Thymus (tissue), 11 donors: ENCODE data around the gene ZFYVE28. TPM values are rescaled to one million over a fixed set of nuclear protein-coding genes. Genes with fewer than 3 reads are reported as not detected.

Experiments used
- DNase-seq, 9 donors: peaks; one replicate each; pipeline ENCODE4 v3.0.0-alpha.2; 2013; ENCODE audit warnings: low spot score in 9 of 9, low read depth in 6 of 9, missing footprints in 1 of 9
- H3K27ac ChIP-seq, 2 donors: one replicate each; pipeline ENCODE4 v1.5.1; 2013; ENCODE audit warnings: control low read depth in 1 of 2, low read depth in 1 of 2, low read length in 1 of 2, mild to moderate bottlenecking in 1 of 2, moderate library complexity in 1 of 2
- H3K27me3 ChIP-seq, 2 donors: one replicate each; pipeline ENCODE4 v1.5.1; 2013; ENCODE audit warnings: low read length in 1 of 2; ENCODE audit not compliant: control insufficient read depth in 2 of 2, insufficient read depth in 1 of 2
- H3K36me3 ChIP-seq, 2 donors: one replicate each; pipeline ENCODE4 v1.5.1; 2013; ENCODE audit warnings: low read length in 1 of 2, mild to moderate bottlenecking in 1 of 2, moderate library complexity in 1 of 2; ENCODE audit not compliant: control insufficient read depth in 2 of 2, insufficient read depth in 2 of 2
- H3K4me1 ChIP-seq, 2 donors: one replicate each; pipeline ENCODE4 v1.5.1; 2013; ENCODE audit warnings: low read length in 2 of 2; ENCODE audit not compliant: control insufficient read depth in 2 of 2, insufficient read depth in 2 of 2
- H3K4me3 ChIP-seq, 2 donors: one replicate each; pipeline ENCODE4 v1.5.1; 2013; ENCODE audit warnings: low read length in 2 of 2, control low read depth in 1 of 2, mild to moderate bottlenecking in 1 of 2
- H3K9me3 ChIP-seq, 2 donors: one replicate each; pipeline ENCODE4 v1.5.1; 2013; ENCODE audit warnings: low read length in 1 of 2, mild to moderate bottlenecking in 1 of 2; ENCODE audit not compliant: control insufficient read depth in 2 of 2, insufficient read depth in 1 of 2
- WGBS: extraction: QIAGEN DNeasy Blood & Tissue Kit; methylation state at CpG from one replicate; pipeline ENCODE4 v1.1.7; 2013; 5-methylcytosine and 5-hydroxymethylcytosine counted together
- polyA plus RNA-seq: library from polyadenylated mRNA; stranded (reverse); fragments of 200-250 nt; gene quantifications from one replicate; pipeline ENCODE4 v1.2.3, GENCODE V29; 2013
- total RNA-seq: library from RNA; stranded (reverse); fragments of 120-200 nt; gene quantifications from one replicate; pipeline ENCODE4 v1.2.4, GENCODE V29; 2013
- donor health status: healthy.

ZFYVE28 gene
- total and polyA plus RNA-seq, 2 donors: 2.8 to 7.8 TPM

- 96% methylated on average over 28 of the region's 28 CpGs for WGBS
- H3K27ac ChIP-seq: no peak overlapping the region
- H3K36me3 ChIP-seq: no peaks in the 10 kb centered on the region
- no peak for DNase-seq
- H3K4me1 ChIP-seq: peaks cover under 1 to 28% of the 10 kb centered on the region in 2 donors
- H3K4me3 ChIP-seq: no peak overlapping the region
- peaks cover 0 to 3% of the 10 kb centered on the region in 2 donors for H3K27me3 ChIP-seq
- H3K9me3 ChIP-seq: peaks cover 0 to 18% of the 10 kb centered on the region in 2 donors
Observed at GRCh38 chr4:2302387-2303119, 115.9 kb downstream of the ZFYVE28 start.

GRCh38 chr4:2301806-2302205 is 116.6 kb downstream of the ZFYVE28 start:
- no peak for DNase-seq
- Histone ChIP-seq H3K27me3 (peaks cover 0 to 3% of the 10 kb centered on the region in 2 donors), H3K36me3 (no peaks in the 10 kb centered on the region), H3K4me1 (peaks cover 8 to 35% of the 10 kb centered on the region in 2 donors), H3K4me3 (no peak overlapping the region), H3K9me3 (peaks cover 0 to 16% of the 10 kb centered on the region in 2 donors), H3K27ac (peak overlapping the region in 1 of 2 donors; percentile 51)
- WGBS: 93% methylated on average over 19 of the region's 19 CpGs

GRCh38 chr4:2301225-2301642 is 117.2 kb downstream of the ZFYVE28 start:
- peak overlapping the region in 1 of 2 donors; percentile 55 for H3K27ac ChIP-seq
- H3K27me3 ChIP-seq: peaks cover 0 to 3% of the 10 kb centered on the region in 2 donors
- peaks cover 0 to 13% of the 10 kb centered on the region in 2 donors for H3K9me3 ChIP-seq
- H3K36me3 ChIP-seq: no peaks in the 10 kb centered on the region
- WGBS: 92% methylated on average over 14 of the region's 14 CpGs
- no peak overlapping the region for H3K4me3 ChIP-seq
- peaks cover 14 to 41% of the 10 kb centered on the region in 2 donors for H3K4me1 ChIP-seq
- no peak for DNase-seq

GRCh38 chr4:2300431-2301224 is 117.8 kb downstream of the ZFYVE28 start:
- H3K27me3 ChIP-seq: peaks cover 0 to 3% of the 10 kb centered on the region in 2 donors
- H3K36me3 ChIP-seq: no peaks in the 10 kb centered on the region
- H3K4me1 ChIP-seq: peaks cover 20 to 47% of the 10 kb centered on the region in 2 donors
- peaks cover 0 to 9% of the 10 kb centered on the region in 2 donors for H3K9me3 ChIP-seq
- no peak overlapping the region for H3K4me3 ChIP-seq
- peak overlapping the region in 1 of 2 donors; percentile 55 for H3K27ac ChIP-seq
- 92% methylated on average over 37 of the region's 37 CpGs for WGBS
- peak in 1 of 9 donors; percentile 30 for DNase-seq

- Histone ChIP-seq H3K9me3 (peaks cover 0 to 9% of the 10 kb centered on the region in 2 donors), H3K27me3 (peaks cover 0 to 3% of the 10 kb centered on the region in 2 donors), H3K36me3 (no peaks in the 10 kb centered on the region), H3K4me1 (peaks cover 25 to 55% of the 10 kb centered on the region in 2 donors), H3K27ac (no peak overlapping the region), H3K4me3 (no peak overlapping the region)
- no peak for DNase-seq
- 98% methylated on average over 2 of the region's 2 CpGs for WGBS
Observed at GRCh38 chr4:2299794-2300193, 118.7 kb downstream of the ZFYVE28 start.

DNA sequence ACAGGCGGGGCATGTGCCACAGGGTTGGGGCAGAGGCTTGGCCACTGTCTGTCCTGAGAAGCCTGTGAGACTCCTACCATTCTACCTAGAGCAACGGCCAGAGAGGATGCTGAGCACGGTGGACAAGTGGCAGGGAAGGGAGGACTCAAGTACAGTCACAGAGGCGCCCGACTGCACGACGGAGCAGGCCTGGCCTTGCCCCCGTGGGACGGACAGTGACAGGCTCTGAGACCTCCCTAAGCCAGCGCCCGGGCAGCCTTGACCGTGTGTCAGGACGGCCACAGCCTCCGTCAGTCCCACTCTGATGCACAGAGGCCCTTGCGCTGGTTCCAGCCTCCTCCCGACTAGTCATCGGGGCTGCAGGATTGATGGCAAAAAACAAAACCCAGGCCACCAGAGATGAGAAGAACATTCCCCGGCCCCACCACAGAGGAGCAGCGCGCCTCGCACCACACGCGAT is 119.9 kb downstream of the ZFYVE28 start:
- peaks cover 0 to 5% of the 10 kb centered on the region in 2 donors for H3K9me3 ChIP-seq
- peaks cover 25 to 57% of the 10 kb centered on the region in 2 donors for H3K4me1 ChIP-seq
- H3K27me3 ChIP-seq: peaks cover 0 to 3% of the 10 kb centered on the region in 2 donors
- H3K4me3 ChIP-seq: no peak overlapping the region
- DNase-seq: no peak
- peak overlapping the region in 1 of 2 donors; percentile 36 for H3K27ac ChIP-seq
- H3K36me3 ChIP-seq: no peaks in the 10 kb centered on the region
- WGBS: 93% methylated on average over 23 of the region's 23 CpGs

DNA sequence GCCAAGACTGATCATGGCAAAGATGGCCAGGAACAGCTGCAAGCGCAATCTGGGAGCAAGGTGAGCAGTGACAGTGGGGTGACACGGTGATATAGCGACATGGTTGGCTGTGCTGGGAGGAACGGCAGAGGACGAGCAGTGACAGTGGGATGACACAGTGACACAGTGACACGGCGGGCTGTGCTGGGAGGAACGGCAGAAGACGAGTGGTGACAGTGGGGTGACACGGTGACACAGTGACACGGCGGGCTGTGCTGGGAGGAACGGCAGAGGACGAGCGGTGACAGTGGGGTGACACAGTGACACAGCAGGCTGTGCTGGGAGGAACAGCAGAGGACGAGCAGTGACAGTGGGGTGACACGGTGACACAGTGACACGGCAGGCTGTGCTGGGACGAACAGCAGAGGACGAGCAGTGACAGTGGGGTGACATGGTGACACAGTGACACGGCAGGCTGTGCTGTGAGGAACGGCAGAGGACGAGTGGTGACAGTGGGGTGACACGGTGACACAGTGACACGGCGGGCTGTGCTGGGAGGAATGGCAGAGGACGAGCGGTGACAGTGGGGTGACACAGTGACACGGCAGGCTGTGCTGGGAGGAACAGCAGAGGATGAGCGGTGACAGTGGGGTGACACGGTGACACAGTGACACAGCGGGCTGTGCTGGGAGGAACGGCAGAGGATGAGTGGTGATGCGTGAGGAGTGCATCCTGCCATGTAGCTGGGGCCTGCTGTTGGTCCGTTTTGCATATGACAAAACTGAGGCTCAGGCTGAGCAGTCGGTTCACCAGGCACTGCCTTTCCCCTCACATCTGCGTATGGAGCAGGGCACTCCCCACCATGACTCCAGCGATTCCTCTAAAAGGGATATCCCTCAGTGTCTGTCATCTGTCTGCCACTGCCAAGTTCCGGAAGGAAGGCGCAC is 120.6 kb downstream of the ZFYVE28 start:
- H3K27me3 ChIP-seq: peaks cover 0 to 3% of the 10 kb centered on the region in 2 donors
- no peaks in the 10 kb centered on the region for H3K36me3 ChIP-seq
- no peak overlapping the region for H3K4me3 ChIP-seq
- no peak overlapping the region for H3K27ac ChIP-seq
- H3K4me1 ChIP-seq: peaks cover 25 to 57% of the 10 kb centered on the region in 2 donors
- H3K9me3 ChIP-seq: no peaks in the 10 kb centered on the region
- 91% methylated on average over 40 of the region's 40 CpGs for WGBS
- peak in 1 of 9 donors; percentile 33 for DNase-seq
